Stomach (tissue), 4 donors: ENCODE measurements around the gene GREB1L.

ENCODE experiments used
- CTCF ChIP-seq, 7 experiments: fragments of 450-650 bp in 4 of 7; fragments of 200-600 bp in 3 of 7; sonication (generic) in 3 of 7; IDR thresholded peaks; one replicate each; pipeline ENCODE4 v1.5.1; 2016 to 2019; ENCODE audit warnings: antibody characterized with exemption in 7 of 7, control low read depth in 2 of 7, mild to moderate bottlenecking in 1 of 7
- EP300 ChIP-seq: sonication (generic); formaldehyde crosslinking; IDR thresholded peaks from one replicate; pipeline ENCODE4 v1.6.1; 2017; ENCODE audit warnings: antibody characterized with exemption
- POLR2A ChIP-seq, 4 donors: fragments of 450-650 bp; IDR thresholded peaks; one replicate each; pipeline ENCODE4 v1.6.1; 2016; ENCODE audit warnings: antibody characterized with exemption in 4 of 4, control low read depth in 2 of 4, mild to moderate bottlenecking in 1 of 4, moderate library complexity in 1 of 4

GRCh38 chr18:21538230-21538629 lies 296.2 kb downstream of the GREB1L start:
- TF ChIP-seq CTCF (IDR thresholded peaks at IDR 0.05) (no peak), EP300 (no peak), POLR2A (IDR thresholded peaks at IDR 0.05) (no peak)
